Naive B cell (primary cell): ENCODE results near the gene MNAT1. TPM values are rescaled to one million over a fixed set of nuclear protein-coding genes. Genes with fewer than 3 reads are reported as not detected.
A peak's percentile ranks its signal among the peaks of the same experiment; 100 is the strongest.

ENCODE experiments used
- ATAC-seq, 2 donors: fragments of 150-1000 bp; cut with Tn5 transposase; 2 replicates each; pipeline ENCODE4 v1.10.0; 2021; ENCODE audit warnings: low read depth in 2 of 2, mild to moderate bottlenecking in 2 of 2, moderate library complexity in 2 of 2
- DNase-seq: peaks from one replicate; pipeline ENCODE4 v3.0.0; 2022
- H3K27ac Mint-ChIP-seq, 6 donors: one replicate each; pipeline ENCODE4 v1.8.0; 2020 to 2022; ENCODE audit warnings: mild to moderate bottlenecking in 6 of 6, mixed read lengths in 6 of 6, moderate library complexity in 5 of 6, inconsistent platforms in 2 of 6
- H3K27me3 Mint-ChIP-seq, 3 donors: one replicate each; pipeline ENCODE4 v1.8.0; 2021 to 2022; ENCODE audit warnings: mixed read lengths in 3 of 3, mild to moderate bottlenecking in 1 of 3
- H3K36me3 Mint-ChIP-seq, 2 donors: one replicate each; pipeline ENCODE4 v1.8.0; 2020 to 2022; ENCODE audit warnings: mixed read lengths in 2 of 2, inconsistent platforms in 1 of 2, mild to moderate bottlenecking in 1 of 2
- H3K4me1 Mint-ChIP-seq, 3 donors: one replicate each; pipeline ENCODE4 v1.8.0; 2020 to 2022; ENCODE audit warnings: mixed read lengths in 3 of 3, inconsistent platforms in 1 of 3, mild to moderate bottlenecking in 1 of 3, moderate library complexity in 1 of 3
- H3K4me3 Mint-ChIP-seq, 8 donors: one replicate each; pipeline ENCODE4 v1.8.0; 2020 to 2022; ENCODE audit warnings: mild to moderate bottlenecking in 8 of 8, mixed read lengths in 8 of 8, moderate library complexity in 8 of 8, inconsistent platforms in 2 of 8
- H3K9me3 Mint-ChIP-seq, 7 donors: one replicate each; pipeline ENCODE4 v1.8.0; 2020 to 2022; ENCODE audit warnings: mixed read lengths in 7 of 7, mild to moderate bottlenecking in 5 of 7, inconsistent platforms in 2 of 7, moderate library complexity in 1 of 7
- polyA plus RNA-seq, 6 donors: library from polyadenylated mRNA; unstranded; fragments of 300-500 nt; fragmentation: Illumina TruSeq; gene quantifications; one replicate each; pipeline ENCODE4 v1.2.3, GENCODE V29; 2021; ENCODE audit warnings: low read depth in 6 of 6

MNAT1 gene
- polyA plus RNA-seq, 6 donors from 2014 or later = 14.5 to 27.4 (median 22.1) TPM

GRCh38 chr14:60972295-60972694, 237.7 kb downstream of the MNAT1 start:
- H3K4me3 Mint-ChIP-seq = no peak overlapping the region

DNA sequence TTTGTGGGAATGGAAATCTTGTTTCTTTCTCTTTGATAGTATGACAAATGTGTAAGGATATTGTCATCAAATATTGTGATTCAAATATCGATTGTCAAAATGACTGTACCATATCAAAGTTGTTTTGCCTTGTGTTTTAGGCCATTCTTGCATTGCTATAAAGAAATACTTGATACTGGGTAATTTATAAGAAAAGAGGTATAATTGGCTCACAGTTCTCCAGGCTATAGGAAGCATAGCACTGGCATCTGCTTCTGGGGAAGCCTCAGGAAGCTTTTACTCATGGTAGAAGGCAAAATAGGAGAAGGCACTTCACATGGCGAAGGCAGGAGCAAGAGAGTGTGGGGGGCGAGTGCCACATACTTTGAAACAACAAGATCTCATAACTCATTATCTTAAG, 238.5 kb downstream of the MNAT1 start:
- peaks cover 0 to 4% of the 10 kb centered on the region in 2 donors for H3K36me3 Mint-ChIP-seq
- peak overlapping the region in 2 of 6 donors; percentile 29 to 87 for H3K27ac Mint-ChIP-seq
- H3K4me3 Mint-ChIP-seq = no peak overlapping the region
- ATAC-seq = no peak
- DNase-seq = no peak
- no peaks in the 10 kb centered on the region for H3K27me3 Mint-ChIP-seq
- peaks cover 0 to 6% (median 4%) of the 10 kb centered on the region in 3 donors for H3K4me1 Mint-ChIP-seq
- no peaks in the 10 kb centered on the region for H3K9me3 Mint-ChIP-seq

More at GRCh38 chr14:60972295-60972694, 237.7 kb downstream of the MNAT1 start:
- DNase-seq (no peak), ATAC-seq (no peak)
- Mint-ChIP-seq H3K9me3 (no peaks in the 10 kb centered on the region), H3K27me3 (no peaks in the 10 kb centered on the region), H3K27ac (peak overlapping the region in 2 of 6 donors; percentile 69 to 82), H3K36me3 (peaks cover 0 to 4% of the 10 kb centered on the region in 2 donors), H3K4me1 (peaks cover 0 to under 1% (median 0%) of the 10 kb centered on the region in 3 donors)

DNA sequence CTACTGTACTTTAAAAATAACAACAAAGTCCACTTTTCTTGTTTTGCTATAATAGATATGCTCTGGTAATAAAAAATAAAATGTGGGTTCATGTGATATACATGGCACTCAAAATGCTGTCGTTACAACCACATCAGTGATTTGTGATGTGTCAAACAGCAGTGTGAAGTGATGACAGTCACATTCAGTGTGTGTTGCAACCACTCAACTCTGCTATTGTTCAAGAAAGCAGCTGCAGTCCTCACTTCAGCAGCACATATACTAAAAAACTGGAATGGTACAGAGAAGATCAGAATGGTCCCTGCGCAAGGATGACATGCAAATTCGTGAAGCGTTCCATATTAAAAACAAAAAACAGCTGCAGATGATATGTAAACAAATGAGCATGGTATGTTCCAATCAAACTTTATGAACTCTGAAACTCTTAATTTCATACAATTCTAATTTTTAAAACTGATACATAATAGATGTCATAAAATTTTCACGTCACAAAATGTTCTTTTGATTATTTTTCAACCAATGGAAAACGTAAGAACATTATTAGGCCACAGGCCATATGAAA, 239.6 kb downstream of the MNAT1 start:
- DNase-seq = no peak
- ATAC-seq = no peak
- no peak overlapping the region for H3K4me3 Mint-ChIP-seq
- no peak overlapping the region for H3K27ac Mint-ChIP-seq
- H3K36me3 Mint-ChIP-seq = peaks cover 0 to 4% of the 10 kb centered on the region in 2 donors
- H3K4me1 Mint-ChIP-seq = peaks cover under 1 to 11% (median 6%) of the 10 kb centered on the region in 3 donors
- H3K9me3 Mint-ChIP-seq = no peaks in the 10 kb centered on the region
- H3K27me3 Mint-ChIP-seq = no peaks in the 10 kb centered on the region

DNA sequence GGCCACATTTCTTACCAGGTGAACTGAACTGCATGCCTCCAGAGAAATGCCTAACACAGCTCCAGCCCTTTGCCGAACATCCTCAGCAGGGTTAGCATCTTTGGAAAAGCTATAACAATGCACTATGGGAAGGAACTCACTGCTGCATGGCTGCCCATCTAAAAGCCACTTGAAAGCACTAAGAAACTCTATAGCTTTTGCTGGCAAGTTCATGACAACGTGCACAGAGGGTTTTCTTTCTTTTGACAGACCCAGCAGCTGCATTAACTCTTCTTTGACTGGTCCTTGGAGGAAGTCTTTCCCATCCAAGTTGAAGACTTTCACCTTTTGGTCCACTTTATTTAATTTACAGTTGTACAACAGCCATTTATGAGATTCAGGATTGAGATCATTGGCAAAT, 241.0 kb downstream of the MNAT1 start:
- H3K9me3 Mint-ChIP-seq = no peaks in the 10 kb centered on the region
- peaks cover 0 to 4% of the 10 kb centered on the region in 2 donors for H3K36me3 Mint-ChIP-seq
- H3K4me3 Mint-ChIP-seq = no peak overlapping the region
- no peaks in the 10 kb centered on the region for H3K27me3 Mint-ChIP-seq
- peak overlapping the region in 2 of 6 donors; percentile 11 to 74 for H3K27ac Mint-ChIP-seq
- DNase-seq = no peak
- no peak for ATAC-seq
- peaks cover 4 to 11% (median 11%) of the 10 kb centered on the region in 3 donors for H3K4me1 Mint-ChIP-seq

GRCh38 chr14:60977847-60978246, 243.3 kb downstream of the MNAT1 start:
- no peaks in the 10 kb centered on the region for H3K27me3 Mint-ChIP-seq
- peaks cover 4 to 11% (median 11%) of the 10 kb centered on the region in 3 donors for H3K4me1 Mint-ChIP-seq
- ATAC-seq (no peak), DNase-seq (no peak)
- H3K4me3 Mint-ChIP-seq = peak overlapping the region in 1 of 8 donors; percentile 23
- no peaks in the 10 kb centered on the region for H3K9me3 Mint-ChIP-seq
- H3K36me3 Mint-ChIP-seq = peaks cover 0 to 4% of the 10 kb centered on the region in 2 donors
- H3K27ac Mint-ChIP-seq = no peak overlapping the region

DNA sequence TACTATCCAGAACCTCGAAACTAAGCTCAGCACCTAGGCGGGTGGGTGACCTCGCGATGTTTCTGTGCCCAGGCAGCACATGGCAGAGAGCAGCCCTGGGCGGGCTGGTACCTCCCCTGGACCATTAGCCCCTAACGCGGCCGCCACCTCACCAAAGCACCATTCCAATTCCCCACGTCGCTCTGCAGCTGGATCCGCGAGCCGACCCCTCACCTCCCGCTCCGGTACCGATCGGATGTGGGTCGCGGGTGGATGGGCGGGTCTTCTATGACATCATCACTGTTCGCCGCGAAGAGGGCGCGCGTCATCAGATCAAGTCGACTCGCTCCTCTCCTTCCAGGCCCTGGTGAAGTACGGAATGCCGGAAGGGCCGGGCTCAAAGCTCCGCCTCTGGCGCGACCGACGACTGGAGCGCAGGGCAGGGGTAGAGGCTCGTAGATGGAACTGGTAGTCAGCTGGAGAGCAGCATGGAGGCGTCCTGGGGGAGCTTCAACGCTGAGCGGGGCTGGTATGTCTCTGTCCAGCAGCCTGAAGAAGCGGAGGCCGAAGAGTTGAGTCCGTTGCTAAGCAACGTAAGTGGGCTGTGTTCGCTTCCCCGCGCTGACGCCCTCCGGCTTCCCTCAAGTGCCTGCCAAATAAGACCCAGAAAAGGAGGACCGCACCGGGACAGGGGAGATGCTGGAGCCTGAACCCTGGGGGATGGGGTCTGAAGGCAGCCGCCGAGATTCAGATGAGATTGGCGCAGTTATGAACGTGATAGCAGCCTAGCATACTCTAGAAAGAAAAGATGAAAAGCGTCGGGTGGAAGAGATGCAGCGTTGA, 246.5 kb downstream of the MNAT1 start, which contains the start of the genes SLC38A6 and TRMT5:
Gene SLC38A6, plus strand, starts transcription at position 435 of the 822 bp plus-strand sequence. Its CDS starts 33 bp downstream, at position 468.
Gene TRMT5, minus strand, starts transcription at position 269 of the 822 bp plus-strand sequence. Its CDS starts 106 bp downstream, at position 163.
- no peaks in the 10 kb centered on the region for H3K9me3 Mint-ChIP-seq
- no peaks in the 10 kb centered on the region for H3K36me3 Mint-ChIP-seq
- H3K27ac Mint-ChIP-seq = no peak within 1 kb of the TSS
- H3K27me3 Mint-ChIP-seq = no peaks in the 10 kb centered on the region
- ATAC-seq (peak; percentile 89 to 90), DNase-seq (peak; percentile 91)
- peaks cover 4 to 11% (median 11%) of the 10 kb centered on the region in 3 donors for H3K4me1 Mint-ChIP-seq
- no peak within 1 kb of the TSS for H3K4me3 Mint-ChIP-seq

DNA sequence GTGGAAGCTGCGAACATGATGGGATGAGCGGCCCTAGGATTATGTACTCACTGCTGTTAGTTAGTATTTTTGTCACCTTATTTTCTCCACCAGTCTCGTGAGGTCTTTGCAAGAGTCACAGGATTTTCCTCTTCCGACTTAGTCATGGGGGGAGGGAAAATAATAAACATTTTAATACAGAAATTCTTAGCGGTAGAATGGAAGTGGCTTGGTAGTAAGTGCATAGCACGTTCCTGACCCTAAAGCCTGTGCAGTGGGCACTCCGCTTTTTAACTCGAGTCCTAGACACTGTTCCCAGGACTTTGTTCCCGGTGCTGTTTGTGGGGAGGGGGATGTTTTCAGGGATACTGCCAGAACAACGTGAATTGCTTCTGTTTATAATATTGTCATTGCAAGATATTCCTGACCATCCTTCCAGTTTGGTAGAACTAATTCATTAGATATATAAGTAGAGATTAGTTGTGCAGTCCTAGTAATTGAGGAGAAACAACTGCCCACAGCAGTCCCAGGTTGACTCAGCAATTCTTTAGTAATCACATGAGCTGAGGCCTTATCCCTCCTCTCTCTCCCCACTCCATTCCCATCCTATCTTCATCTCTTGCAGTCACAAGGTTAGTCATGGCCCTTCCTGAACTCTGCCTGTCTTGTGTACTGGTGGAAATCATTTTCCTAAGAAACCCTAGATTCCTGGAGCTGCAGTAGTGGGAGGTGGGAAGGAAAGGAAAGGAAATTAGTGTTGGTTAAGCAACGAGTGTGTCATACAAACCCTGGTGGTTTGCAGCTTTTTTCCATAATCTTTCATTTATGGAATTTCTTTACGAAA, 247.3 kb downstream of the MNAT1 start:
- no peak overlapping the region for H3K27ac Mint-ChIP-seq
- DNase-seq (no peak), ATAC-seq (no peak)
- peaks cover 0 to 2% of the 10 kb centered on the region in 2 donors for H3K36me3 Mint-ChIP-seq
- no peaks in the 10 kb centered on the region for H3K9me3 Mint-ChIP-seq
- H3K27me3 Mint-ChIP-seq = no peaks in the 10 kb centered on the region
- no peak overlapping the region for H3K4me3 Mint-ChIP-seq
- peaks cover 4 to 11% (median 11%) of the 10 kb centered on the region in 3 donors for H3K4me1 Mint-ChIP-seq

GRCh38 chr14:60984196-60984595, 249.6 kb downstream of the MNAT1 start:
- no peaks in the 10 kb centered on the region for H3K9me3 Mint-ChIP-seq
- DNase-seq (no peak), ATAC-seq (no peak)
- no peaks in the 10 kb centered on the region for H3K27me3 Mint-ChIP-seq
- H3K36me3 Mint-ChIP-seq = peaks cover 0 to 5% of the 10 kb centered on the region in 2 donors
- no peak overlapping the region for H3K27ac Mint-ChIP-seq
- H3K4me1 Mint-ChIP-seq = peaks cover 0 to 5% (median 4%) of the 10 kb centered on the region in 3 donors
- no peak overlapping the region for H3K4me3 Mint-ChIP-seq

DNA sequence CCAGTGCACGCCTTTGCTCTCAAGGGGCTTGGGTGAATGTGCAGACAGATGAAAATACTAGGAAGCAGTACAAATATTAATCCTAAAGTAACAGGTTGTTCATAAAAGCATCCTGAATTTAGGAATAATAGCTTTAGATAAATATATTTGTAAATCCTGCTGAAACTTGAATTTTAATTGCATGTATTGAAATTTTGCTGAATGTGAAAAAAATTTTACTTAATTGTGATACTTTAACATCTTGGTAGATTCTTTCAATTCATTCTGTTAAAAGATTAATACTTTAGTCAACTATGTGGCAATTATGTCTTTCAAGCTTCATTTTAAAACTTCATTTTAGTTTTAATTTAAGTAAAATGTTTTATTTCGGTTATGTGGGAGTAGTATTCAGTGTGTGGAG, 251.9 kb downstream of the MNAT1 start:
- H3K9me3 Mint-ChIP-seq = no peaks in the 10 kb centered on the region
- H3K36me3 Mint-ChIP-seq = peaks cover 0 to 6% of the 10 kb centered on the region in 2 donors
- H3K4me1 Mint-ChIP-seq = no peaks in the 10 kb centered on the region
- H3K27me3 Mint-ChIP-seq = no peaks in the 10 kb centered on the region
- no peak overlapping the region for H3K4me3 Mint-ChIP-seq
- H3K27ac Mint-ChIP-seq = no peak overlapping the region
- DNase-seq = no peak
- ATAC-seq = no peak

GRCh38 chr14:60989599-60989998, 255.0 kb downstream of the MNAT1 start:
- Mint-ChIP-seq H3K4me1 (no peaks in the 10 kb centered on the region), H3K9me3 (no peaks in the 10 kb centered on the region), H3K27ac (no peak overlapping the region), H3K27me3 (no peaks in the 10 kb centered on the region), H3K4me3 (no peak overlapping the region), H3K36me3 (peaks cover 0 to 13% of the 10 kb centered on the region in 2 donors)
- ATAC-seq (no peak), DNase-seq (no peak)

DNA sequence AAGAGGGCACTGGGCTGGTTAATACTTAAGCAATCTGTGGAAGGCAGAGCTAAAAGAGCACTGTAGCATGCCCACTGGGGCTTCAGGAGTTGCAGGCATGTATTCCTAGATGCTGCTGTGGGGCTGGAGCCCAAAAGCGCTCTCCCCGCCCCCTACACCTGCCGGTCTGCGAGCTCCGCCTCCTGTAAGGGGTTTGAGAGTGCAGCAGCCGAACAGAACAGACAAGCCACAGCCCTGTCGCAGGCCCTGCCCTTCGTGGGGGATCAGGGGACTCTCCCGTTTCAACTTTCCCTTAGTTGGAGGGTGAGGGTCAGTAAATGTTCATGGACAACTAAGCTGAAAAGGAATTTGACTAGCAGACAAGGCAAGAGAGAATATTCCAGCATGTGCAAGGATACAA, 264.1 kb downstream of the MNAT1 start:
- no peak for ATAC-seq
- Mint-ChIP-seq H3K9me3 (peaks cover 0 to 7% (median 0%) of the 10 kb centered on the region in 7 donors), H3K27ac (peak overlapping the region in 1 of 6 donors; percentile 9), H3K36me3 (peaks cover 13 to 22% of the 10 kb centered on the region in 2 donors), H3K4me1 (no peaks in the 10 kb centered on the region), H3K27me3 (no peaks in the 10 kb centered on the region), H3K4me3 (no peak overlapping the region)
- no peak for DNase-seq

GRCh38 chr14:60999536-60999935, 265.0 kb downstream of the MNAT1 start:
- no peaks in the 10 kb centered on the region for H3K4me1 Mint-ChIP-seq
- no peaks in the 10 kb centered on the region for H3K27me3 Mint-ChIP-seq
- ATAC-seq = no peak
- peaks cover 13 to 26% of the 10 kb centered on the region in 2 donors for H3K36me3 Mint-ChIP-seq
- no peak overlapping the region for H3K4me3 Mint-ChIP-seq
- DNase-seq = no peak
- peaks cover 0 to 7% (median 0%) of the 10 kb centered on the region in 7 donors for H3K9me3 Mint-ChIP-seq
- peak overlapping the region in 1 of 6 donors; percentile 2 for H3K27ac Mint-ChIP-seq

DNA sequence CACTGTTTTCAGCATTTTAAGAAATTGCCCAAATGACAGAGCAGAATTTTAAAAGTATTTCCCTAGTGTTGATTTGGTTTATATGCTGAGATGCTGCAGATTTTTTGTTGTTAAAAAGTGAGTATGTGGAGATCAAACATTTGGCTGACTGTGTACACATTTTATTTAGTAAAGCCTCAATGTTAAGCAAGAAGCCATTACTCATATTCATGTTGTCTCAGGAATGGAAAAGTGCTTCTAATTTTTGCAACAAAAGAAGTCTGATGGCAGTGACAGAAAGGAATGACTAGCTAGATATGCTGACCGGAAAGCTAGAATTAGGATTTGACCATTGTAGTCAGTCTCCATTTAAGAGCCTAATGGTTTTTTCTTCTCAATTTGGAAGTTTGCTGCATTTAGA, 269.0 kb downstream of the MNAT1 start:
- H3K4me1 Mint-ChIP-seq = no peaks in the 10 kb centered on the region
- no peak overlapping the region for H3K27ac Mint-ChIP-seq
- no peak overlapping the region for H3K4me3 Mint-ChIP-seq
- no peak for DNase-seq
- no peaks in the 10 kb centered on the region for H3K27me3 Mint-ChIP-seq
- peaks cover 0 to 7% of the 10 kb centered on the region in 2 donors for H3K36me3 Mint-ChIP-seq
- H3K9me3 Mint-ChIP-seq = peaks cover 0 to 5% (median 0%) of the 10 kb centered on the region in 7 donors
- no peak for ATAC-seq
